Astrocyte of the spinal cord (primary cell): ENCODE data around the gene TRIM66.

ENCODE experiments used
- DNase-seq: peaks from one replicate; pipeline ENCODE4 v3.0.0; 2011; ENCODE audit warnings: low read depth, low spot score
- H3K4me3 ChIP-seq: 2 replicates; pipeline ENCODE4 v1.5.1; 2011; ENCODE audit warnings: low read depth, mild to moderate bottlenecking, low read length, moderate library complexity
- in situ Hi-C: cut with HindIII; loops from 2 replicates; pipeline ENCODE4 v1.10.0; 2017; ENCODE audit warnings: low sequenced_read_pairs
- TF ChIP-seq, protein P1 (sequence below): IDR thresholded peaks from 2 replicates; pipeline ENCODE4 v1.5.1; 2012; ENCODE audit warnings: low read depth, mild to moderate bottlenecking, low read length, inconsistent platforms

Gene TRIM66

DNA sequence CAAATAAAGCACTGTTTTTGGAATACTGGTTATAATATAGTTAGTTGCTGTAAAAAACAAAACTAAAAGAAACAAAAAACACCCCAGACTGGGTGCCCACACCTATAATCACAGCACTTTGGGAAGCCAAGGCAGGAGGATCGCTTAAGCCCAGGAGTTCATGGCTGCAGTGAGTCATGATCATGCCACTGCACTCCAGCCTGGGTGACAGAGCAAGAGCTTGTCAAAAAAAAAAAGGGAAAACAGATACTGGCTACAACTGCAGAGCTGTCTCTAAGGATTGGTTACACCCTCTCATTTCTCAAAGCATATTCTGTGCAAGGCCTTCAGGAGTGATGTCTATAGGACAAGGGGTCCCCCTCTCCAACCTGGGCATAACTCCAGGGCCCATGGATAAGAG, 73.8 kb downstream of the TRIM66 start:
- TF ChIP-seq, protein P1, sequence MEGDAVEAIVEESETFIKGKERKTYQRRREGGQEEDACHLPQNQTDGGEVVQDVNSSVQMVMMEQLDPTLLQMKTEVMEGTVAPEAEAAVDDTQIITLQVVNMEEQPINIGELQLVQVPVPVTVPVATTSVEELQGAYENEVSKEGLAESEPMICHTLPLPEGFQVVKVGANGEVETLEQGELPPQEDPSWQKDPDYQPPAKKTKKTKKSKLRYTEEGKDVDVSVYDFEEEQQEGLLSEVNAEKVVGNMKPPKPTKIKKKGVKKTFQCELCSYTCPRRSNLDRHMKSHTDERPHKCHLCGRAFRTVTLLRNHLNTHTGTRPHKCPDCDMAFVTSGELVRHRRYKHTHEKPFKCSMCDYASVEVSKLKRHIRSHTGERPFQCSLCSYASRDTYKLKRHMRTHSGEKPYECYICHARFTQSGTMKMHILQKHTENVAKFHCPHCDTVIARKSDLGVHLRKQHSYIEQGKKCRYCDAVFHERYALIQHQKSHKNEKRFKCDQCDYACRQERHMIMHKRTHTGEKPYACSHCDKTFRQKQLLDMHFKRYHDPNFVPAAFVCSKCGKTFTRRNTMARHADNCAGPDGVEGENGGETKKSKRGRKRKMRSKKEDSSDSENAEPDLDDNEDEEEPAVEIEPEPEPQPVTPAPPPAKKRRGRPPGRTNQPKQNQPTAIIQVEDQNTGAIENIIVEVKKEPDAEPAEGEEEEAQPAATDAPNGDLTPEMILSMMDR = no peak
- H3K4me3 ChIP-seq = no peak overlapping the region
- in situ Hi-C loops = no loop called here
- peak; percentile 28 for DNase-seq

DNA sequence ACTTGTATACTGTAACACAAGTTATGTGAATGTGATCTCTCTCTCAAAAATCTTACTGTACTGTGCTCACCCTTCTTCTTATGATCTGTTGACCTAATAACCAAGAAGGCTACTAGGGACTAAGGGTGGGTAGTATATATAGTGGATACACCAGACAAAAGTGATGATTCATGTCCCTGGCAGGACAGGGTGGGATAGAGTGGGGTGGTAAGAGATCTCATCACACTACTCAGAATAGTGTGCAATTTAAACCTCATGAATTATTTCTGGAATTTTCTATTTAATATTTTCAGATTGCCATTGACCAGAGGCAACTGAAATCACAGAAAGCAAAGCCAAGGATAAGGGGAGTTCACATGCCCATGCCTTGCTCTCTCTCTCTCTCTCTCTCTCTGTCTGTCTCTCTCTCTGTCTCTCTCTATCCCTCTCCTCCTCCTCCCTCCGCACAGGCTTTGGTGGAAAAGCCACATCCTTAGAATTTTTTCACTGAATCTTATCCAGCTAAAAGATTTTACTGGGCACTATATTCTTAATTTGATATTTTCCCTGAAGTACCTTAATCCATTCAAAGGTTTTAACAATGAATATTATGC, 76.4 kb downstream of the TRIM66 start:
- in situ Hi-C loops = no loop called here
- DNase-seq = no peak
- TF ChIP-seq, protein P1 = no peak
- H3K4me3 ChIP-seq = no peak overlapping the region

DNA sequence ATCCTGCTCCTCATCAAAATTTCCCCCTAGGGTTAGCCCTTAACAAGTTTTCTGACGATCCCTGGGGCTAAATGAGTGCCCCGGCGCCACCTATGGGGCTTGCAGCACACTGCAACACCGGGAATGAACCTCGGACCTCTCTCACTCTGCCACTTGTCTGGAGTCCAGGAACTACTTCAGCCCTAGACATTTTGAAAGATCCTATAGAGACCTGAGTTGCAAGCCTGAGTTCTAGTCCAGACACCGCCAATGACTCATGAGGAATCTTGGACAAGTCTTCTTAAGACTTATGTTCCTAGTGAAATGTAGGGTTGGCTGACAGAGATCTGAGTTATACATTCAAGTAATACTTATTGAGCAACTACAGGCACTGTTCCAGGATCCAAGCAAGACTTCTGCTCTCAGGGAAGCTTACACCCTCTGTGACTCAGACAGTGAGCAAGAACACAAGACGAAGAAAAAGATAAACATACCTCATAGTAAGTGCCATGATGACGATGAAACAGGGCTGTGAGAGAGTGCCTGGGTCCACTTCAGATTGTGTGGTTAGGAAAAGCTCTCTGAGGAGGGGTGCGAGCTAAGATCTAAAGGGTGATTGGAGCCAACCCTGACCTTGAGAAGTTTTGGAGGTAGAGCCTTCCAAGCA, 78.3 kb downstream of the TRIM66 start:
- no peak overlapping the region for H3K4me3 ChIP-seq
- DNase-seq = peak; percentile 100
- in situ Hi-C loops = no loop called here
- TF ChIP-seq, protein P1 = peak; percentile 85

DNA sequence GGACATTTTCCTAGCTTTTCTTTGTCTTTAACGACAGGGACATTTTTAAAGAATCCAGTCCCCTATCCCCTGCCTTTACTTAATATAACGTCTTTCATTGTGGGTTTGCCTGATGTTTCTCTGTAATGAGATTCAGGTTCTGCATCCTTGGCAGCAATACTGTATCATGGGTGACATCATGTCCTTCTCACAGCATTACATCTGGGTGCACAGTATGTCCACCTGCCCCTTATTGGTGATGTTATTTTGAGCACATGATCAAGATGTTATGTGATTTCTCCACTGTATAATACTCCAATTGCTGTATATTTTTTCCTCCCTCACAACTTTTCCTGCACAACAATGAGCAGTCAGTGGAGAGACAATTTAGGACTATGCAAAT, 78.8 kb downstream of the TRIM66 start:
- no peak overlapping the region for H3K4me3 ChIP-seq
- DNase-seq = no peak
- TF ChIP-seq, protein P1 = no peak
- in situ Hi-C loops = no loop called here

DNA sequence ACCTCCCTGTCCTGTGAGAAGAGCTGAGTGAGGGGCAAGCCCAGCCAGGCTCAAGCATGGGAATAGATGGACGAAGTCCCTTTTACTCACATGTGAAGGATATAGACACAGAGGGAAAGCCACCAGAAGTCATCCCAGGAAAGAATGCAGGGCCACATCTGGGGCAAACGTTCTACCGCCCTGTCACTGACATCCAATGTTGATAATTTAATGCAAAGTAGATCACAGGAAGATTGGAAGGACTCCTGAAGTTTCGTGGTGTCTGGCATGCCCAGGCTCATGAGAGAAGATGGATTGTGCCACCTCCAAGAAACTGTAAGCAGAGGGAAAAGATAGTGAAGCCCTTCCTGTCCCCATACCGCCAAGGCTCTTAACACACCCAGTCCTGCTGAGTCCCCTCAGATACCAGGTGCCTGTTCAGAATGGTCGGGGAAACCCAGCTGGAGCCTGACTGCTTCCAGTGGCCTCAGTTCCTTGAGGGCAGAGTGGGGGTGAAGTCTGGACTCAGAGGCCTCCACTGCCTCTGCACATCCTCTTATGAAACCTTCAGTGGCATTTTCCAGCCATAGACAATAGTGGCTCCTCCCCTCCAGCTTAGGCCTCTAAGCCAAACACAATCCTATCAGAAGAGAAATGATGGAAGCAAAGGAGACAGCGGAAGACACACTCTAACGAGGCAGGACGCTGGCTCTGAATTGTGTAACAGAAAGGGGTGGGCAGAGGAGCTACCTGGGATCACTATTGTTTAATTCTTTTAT, 80.9 kb downstream of the TRIM66 start:
- DNase-seq = no peak
- in situ Hi-C loops = no loop called here
- no peak overlapping the region for H3K4me3 ChIP-seq
- TF ChIP-seq, protein P1 = no peak

DNA sequence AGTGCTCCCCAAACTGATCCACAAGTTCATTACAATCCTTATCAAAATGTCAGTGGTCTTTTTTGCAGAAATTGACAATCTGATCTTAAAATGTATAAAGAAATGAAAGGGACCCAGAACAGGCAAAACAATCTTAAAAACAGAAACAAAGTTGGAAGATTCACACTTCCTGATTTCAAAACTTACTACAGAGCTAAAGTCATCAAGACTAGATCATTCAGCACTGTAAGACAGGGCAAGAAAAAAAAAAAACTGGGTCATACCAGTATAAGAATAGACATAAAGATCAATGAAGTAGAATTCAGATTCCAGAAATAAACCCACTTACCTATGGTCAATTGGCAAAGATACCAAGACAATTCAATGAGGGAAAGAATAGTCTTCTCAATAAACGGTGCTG, 84.0 kb downstream of the TRIM66 start:
- in situ Hi-C loops = no loop called here
- DNase-seq = no peak
- TF ChIP-seq, protein P1 = no peak
- H3K4me3 ChIP-seq = no peak overlapping the region
